ENCODE data around the gene GRAMD1A.
"Not testable (repeated sequence)": the region's sequence is repeated elsewhere in the genome, so short reads cannot be mapped to it uniquely, and the experiment has no call there.

GRAMD1A gene

GRCh38 chr19:35049456-35049855, 49.3 kb downstream of the GRAMD1A start:
- Histone ChIP-seq H3K9ac (ENCODE audit: low read length) (no peak overlapping the region), H3K27me3 (ENCODE audit: control insufficient read depth, insufficient read depth, low read length) (no peaks in the 10 kb centered on the region), H3K4me1 (ENCODE audit: control insufficient read depth, insufficient read depth, low read length) (no peaks in the 10 kb centered on the region), H3K36me3 (ENCODE audit: control insufficient read depth, insufficient read depth, low read length) (no peaks in the 10 kb centered on the region), H3K4me3 (ENCODE audit: low read length) (no peak overlapping the region), H3K9me3 (ENCODE audit: control insufficient read depth, low read length) (no peaks in the 10 kb centered on the region)

GRCh38 chr19:35050662-35051061, 50.5 kb downstream of the GRAMD1A start:
- not testable (repeated sequence) for H3K4me1 ChIP-seq (ENCODE audit: control insufficient read depth, insufficient read depth, low read length); H3K9ac ChIP-seq (ENCODE audit: low read length); H3K27me3 ChIP-seq (ENCODE audit: control insufficient read depth, insufficient read depth, low read length); H3K9me3 ChIP-seq (ENCODE audit: control insufficient read depth, low read length); H3K36me3 ChIP-seq (ENCODE audit: control insufficient read depth, insufficient read depth, low read length); H3K4me3 ChIP-seq (ENCODE audit: low read length)

GRCh38 chr19:35051268-35051667, 51.1 kb downstream of the GRAMD1A start:
- H3K9me3 ChIP-seq (ENCODE audit: control insufficient read depth, low read length); H3K4me1 ChIP-seq (ENCODE audit: control insufficient read depth, insufficient read depth, low read length); H3K9ac ChIP-seq (ENCODE audit: low read length); H3K27me3 ChIP-seq (ENCODE audit: control insufficient read depth, insufficient read depth, low read length); H3K36me3 ChIP-seq (ENCODE audit: control insufficient read depth, insufficient read depth, low read length); H3K4me3 ChIP-seq (ENCODE audit: low read length): not testable (repeated sequence)

- no peaks in the 10 kb centered on the region for H3K27me3 ChIP-seq (ENCODE audit: control insufficient read depth, insufficient read depth, low read length)
- no peaks in the 10 kb centered on the region for H3K4me1 ChIP-seq (ENCODE audit: control insufficient read depth, insufficient read depth, low read length)
- H3K9me3 ChIP-seq (ENCODE audit: control insufficient read depth, low read length): no peaks in the 10 kb centered on the region
- no peak overlapping the region for H3K4me3 ChIP-seq (ENCODE audit: low read length)
- H3K36me3 ChIP-seq (ENCODE audit: control insufficient read depth, insufficient read depth, low read length): no peaks in the 10 kb centered on the region
- H3K9ac ChIP-seq (ENCODE audit: low read length): no peak overlapping the region
Observed at GRCh38 chr19:35051796-35052195, 51.7 kb downstream of the GRAMD1A start.

GRCh38 chr19:35052599-35053190, 52.6 kb downstream of the GRAMD1A start:
- H3K36me3 ChIP-seq (ENCODE audit: control insufficient read depth, insufficient read depth, low read length): no peaks in the 10 kb centered on the region
- no peak overlapping the region for H3K4me3 ChIP-seq (ENCODE audit: low read length)
- no peaks in the 10 kb centered on the region for H3K27me3 ChIP-seq (ENCODE audit: control insufficient read depth, insufficient read depth, low read length)
- no peaks in the 10 kb centered on the region for H3K9me3 ChIP-seq (ENCODE audit: control insufficient read depth, low read length)
- no peaks in the 10 kb centered on the region for H3K4me1 ChIP-seq (ENCODE audit: control insufficient read depth, insufficient read depth, low read length)
- no peak overlapping the region for H3K9ac ChIP-seq (ENCODE audit: low read length)

GRCh38 chr19:35053667-35054293, 53.7 kb downstream of the GRAMD1A start:
- no peak overlapping the region for H3K4me3 ChIP-seq (ENCODE audit: low read length)
- no peaks in the 10 kb centered on the region for H3K4me1 ChIP-seq (ENCODE audit: control insufficient read depth, insufficient read depth, low read length)
- no peaks in the 10 kb centered on the region for H3K27me3 ChIP-seq (ENCODE audit: control insufficient read depth, insufficient read depth, low read length)
- no peaks in the 10 kb centered on the region for H3K9me3 ChIP-seq (ENCODE audit: control insufficient read depth, low read length)
- no peaks in the 10 kb centered on the region for H3K36me3 ChIP-seq (ENCODE audit: control insufficient read depth, insufficient read depth, low read length)
- H3K9ac ChIP-seq (ENCODE audit: low read length): no peak overlapping the region

GRCh38 chr19:35054626-35055025, 54.5 kb downstream of the GRAMD1A start:
- Histone ChIP-seq H3K4me3 (ENCODE audit: low read length) (no peak overlapping the region), H3K27me3 (ENCODE audit: control insufficient read depth, insufficient read depth, low read length) (no peaks in the 10 kb centered on the region), H3K36me3 (ENCODE audit: control insufficient read depth, insufficient read depth, low read length) (no peaks in the 10 kb centered on the region), H3K9me3 (ENCODE audit: control insufficient read depth, low read length) (no peaks in the 10 kb centered on the region), H3K9ac (ENCODE audit: low read length) (no peak overlapping the region), H3K4me1 (ENCODE audit: control insufficient read depth, insufficient read depth, low read length) (no peaks in the 10 kb centered on the region)

GRCh38 chr19:35055715-35056179, 55.6 kb downstream of the GRAMD1A start:
- Histone ChIP-seq H3K9ac (ENCODE audit: low read length) (no peak overlapping the region), H3K36me3 (ENCODE audit: control insufficient read depth, insufficient read depth, low read length) (no peaks in the 10 kb centered on the region)

GRCh38 chr19:35056513-35057063, 56.5 kb downstream of the GRAMD1A start:
- Histone ChIP-seq H3K4me1 (ENCODE audit: control insufficient read depth, insufficient read depth, low read length) (no peaks in the 10 kb centered on the region), H3K36me3 (ENCODE audit: control insufficient read depth, insufficient read depth, low read length) (no peaks in the 10 kb centered on the region), H3K9me3 (ENCODE audit: control insufficient read depth, low read length) (no peaks in the 10 kb centered on the region), H3K27me3 (ENCODE audit: control insufficient read depth, insufficient read depth, low read length) (no peaks in the 10 kb centered on the region), H3K4me3 (ENCODE audit: low read length) (no peak overlapping the region), H3K9ac (ENCODE audit: low read length) (no peak overlapping the region)

More at GRCh38 chr19:35055715-35056179, 55.6 kb downstream of the GRAMD1A start:
- Histone ChIP-seq H3K4me1 (ENCODE audit: control insufficient read depth, insufficient read depth, low read length) (no peaks in the 10 kb centered on the region), H3K9me3 (ENCODE audit: control insufficient read depth, low read length) (no peaks in the 10 kb centered on the region), H3K27me3 (ENCODE audit: control insufficient read depth, insufficient read depth, low read length) (no peaks in the 10 kb centered on the region), H3K4me3 (ENCODE audit: low read length) (no peak overlapping the region)

GRCh38 chr19:35058370-35058769, 58.2 kb downstream of the GRAMD1A start:
- Histone ChIP-seq H3K27me3 (ENCODE audit: control insufficient read depth, insufficient read depth, low read length) (no peaks in the 10 kb centered on the region), H3K9me3 (ENCODE audit: control insufficient read depth, low read length) (no peaks in the 10 kb centered on the region), H3K9ac (ENCODE audit: low read length) (no peak overlapping the region), H3K4me3 (ENCODE audit: low read length) (no peak overlapping the region), H3K4me1 (ENCODE audit: control insufficient read depth, insufficient read depth, low read length) (no peaks in the 10 kb centered on the region), H3K36me3 (ENCODE audit: control insufficient read depth, insufficient read depth, low read length) (no peaks in the 10 kb centered on the region)

- H3K9me3 ChIP-seq (ENCODE audit: control insufficient read depth, low read length): no peaks in the 10 kb centered on the region
- no peak overlapping the region for H3K9ac ChIP-seq (ENCODE audit: low read length)
- no peak overlapping the region for H3K4me3 ChIP-seq (ENCODE audit: low read length)
- no peaks in the 10 kb centered on the region for H3K36me3 ChIP-seq (ENCODE audit: control insufficient read depth, insufficient read depth, low read length)
- H3K4me1 ChIP-seq (ENCODE audit: control insufficient read depth, insufficient read depth, low read length): no peaks in the 10 kb centered on the region
- H3K27me3 ChIP-seq (ENCODE audit: control insufficient read depth, insufficient read depth, low read length): no peaks in the 10 kb centered on the region
Observed at GRCh38 chr19:35059006-35059798, 59.1 kb downstream of the GRAMD1A start.

- Histone ChIP-seq H3K27me3 (ENCODE audit: control insufficient read depth, insufficient read depth, low read length) (no peaks in the 10 kb centered on the region), H3K9ac (ENCODE audit: low read length) (no peak overlapping the region), H3K36me3 (ENCODE audit: control insufficient read depth, insufficient read depth, low read length) (no peaks in the 10 kb centered on the region), H3K9me3 (ENCODE audit: control insufficient read depth, low read length) (no peaks in the 10 kb centered on the region), H3K4me3 (ENCODE audit: low read length) (no peak overlapping the region), H3K4me1 (ENCODE audit: control insufficient read depth, insufficient read depth, low read length) (no peaks in the 10 kb centered on the region)
Observed at GRCh38 chr19:35059799-35060091, 59.6 kb downstream of the GRAMD1A start.
